ENCODE results near the gene TTL.
A peak's percentile ranks its signal among the peaks of the same experiment; 100 is the strongest.
"Not testable (repeated sequence)": the region's sequence is repeated elsewhere in the genome, so short reads cannot be mapped to it uniquely, and the experiment has no call there.

Gene TTL

GRCh38 chr2:112472547-112473263, 9.3 kb upstream of the TTL start:
- DNase-seq (ENCODE audit: insufficient read length, low spot score), result no peak
- no peak for FAIRE-seq

- DNase-seq (ENCODE audit: insufficient read length, low spot score), result no peak
These were observed 7.0 kb upstream of the TTL start for GRCh38 chr2:112474844-112475486.

GRCh38 chr2:112476434-112476833, 5.5 kb upstream of the TTL start:
- no peak for FAIRE-seq

More at GRCh38 chr2:112474844-112475486, 7.0 kb upstream of the TTL start:
- FAIRE-seq, result no peak

GRCh38 chr2:112480530-112481049, 1.4 kb upstream of the TTL start:
- FAIRE-seq (no peak), DNase-seq (ENCODE audit: insufficient read length, low spot score) (peak; percentile 36)

More at GRCh38 chr2:112476434-112476833, 5.5 kb upstream of the TTL start:
- DNase-seq (ENCODE audit: insufficient read length, low spot score), result no peak

GRCh38 chr2:112481050-112481527, 867 bp upstream of the TTL start:
- peak; percentile 85 for FAIRE-seq
- peak; percentile 91 for DNase-seq (ENCODE audit: insufficient read length, low spot score)

GRCh38 chr2:112482309-112483041, 519 bp downstream of the TTL start:
- DNase-seq (ENCODE audit: insufficient read length, low spot score), result peak; percentile 60
- FAIRE-seq, result no peak

GRCh38 chr2:112483042-112483473, 1.1 kb downstream of the TTL start:
- DNase-seq (ENCODE audit: insufficient read length, low spot score) (no peak), FAIRE-seq (peak; percentile 68)

GRCh38 chr2:112483831-112484230, 1.9 kb downstream of the TTL start:
- no peak for DNase-seq (ENCODE audit: insufficient read length, low spot score)
- FAIRE-seq, result no peak

- no peak for FAIRE-seq
- no peak for DNase-seq (ENCODE audit: insufficient read length, low spot score)
These were observed 3.9 kb downstream of the TTL start for GRCh38 chr2:112485849-112486248.

- no peak for FAIRE-seq
- no peak for DNase-seq (ENCODE audit: insufficient read length, low spot score)
These were observed 4.9 kb downstream of the TTL start for GRCh38 chr2:112486895-112487294.

- DNase-seq (ENCODE audit: insufficient read length, low spot score) (no peak), FAIRE-seq (no peak)
These were observed 5.5 kb downstream of the TTL start for GRCh38 chr2:112487444-112487961.

GRCh38 chr2:112488201-112488600, 6.2 kb downstream of the TTL start:
- DNase-seq (ENCODE audit: insufficient read length, low spot score), result no peak
- FAIRE-seq, result no peak

- DNase-seq (ENCODE audit: insufficient read length, low spot score) (no peak), FAIRE-seq (no peak)
These were observed 10.0 kb downstream of the TTL start for GRCh38 chr2:112491946-112492345.

- FAIRE-seq (no peak), DNase-seq (ENCODE audit: insufficient read length, low spot score) (no peak)
These were observed 11.1 kb downstream of the TTL start for GRCh38 chr2:112493048-112493447.

- no peak for FAIRE-seq
- no peak for DNase-seq (ENCODE audit: insufficient read length, low spot score)
These were observed 12.1 kb downstream of the TTL start for GRCh38 chr2:112493858-112494648.

GRCh38 chr2:112494828-112495227, 12.9 kb downstream of the TTL start:
- FAIRE-seq (no peak), DNase-seq (ENCODE audit: insufficient read length, low spot score) (no peak)

GRCh38 chr2:112495878-112496277, 13.9 kb downstream of the TTL start:
- FAIRE-seq; DNase-seq (ENCODE audit: insufficient read length, low spot score): not testable (repeated sequence)

GRCh38 chr2:112500850-112501484, 19.0 kb downstream of the TTL start:
- not testable (repeated sequence) for DNase-seq (ENCODE audit: insufficient read length, low spot score); FAIRE-seq

- not testable (repeated sequence) for FAIRE-seq
These were observed 27.5 kb downstream of the TTL start for GRCh38 chr2:112509239-112509998.

More at GRCh38 chr2:112509239-112509998, 27.5 kb downstream of the TTL start:
- DNase-seq (ENCODE audit: insufficient read length, low spot score), result not testable (repeated sequence)

All from GM19239 (cell line).